ENCODE data around the gene SMC6. TPM values are rescaled to one million over a fixed set of nuclear protein-coding genes. Genes with fewer than 3 reads are reported as not detected.

The SMC6 gene
- total RNA-seq, 2 experiments from 2014 or later: 19.7 to 19.9 TPM

DNA sequence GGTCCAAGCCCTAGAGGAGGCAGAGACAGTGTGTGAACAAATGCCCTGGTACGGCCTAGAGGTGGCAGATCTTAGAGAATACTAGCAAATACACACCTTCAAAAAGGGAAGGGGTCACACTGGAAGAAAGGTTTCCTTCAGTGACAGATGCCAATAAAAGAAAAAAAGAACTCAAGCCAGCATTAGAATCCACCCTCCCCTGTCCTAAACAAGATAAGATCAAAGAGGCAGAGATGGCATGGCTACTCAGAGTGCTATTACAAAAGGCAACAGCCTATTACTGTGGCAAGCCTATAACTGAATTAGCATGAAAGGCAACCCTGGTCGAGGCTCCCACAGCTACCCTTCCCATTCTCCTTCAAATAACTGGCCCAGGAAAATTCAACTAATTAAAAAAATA lies 69.6 kb downstream of the SMC6 start:
- Mint-ChIP-seq H3K36me3 (ENCODE audit: low read depth) (peaks cover 48% of the 10 kb centered on the region), H3K9me3 (no peaks in the 10 kb centered on the region), H3K27me3 (no peaks in the 10 kb centered on the region), H3K27ac (no peak overlapping the region), H3K4me3 (no peak overlapping the region), H3K4me1 (ENCODE audit: low read depth) (no peaks in the 10 kb centered on the region)
- CTCF ChIA-PET: no interaction called here
- ATAC-seq (no peak), DNase-seq (no peak)
- POLR2A ChIA-PET: no interaction called here
- intact Hi-C loops (cut with micrococcal nuclease): no loop called here
- TF ChIP-seq, protein P1, sequence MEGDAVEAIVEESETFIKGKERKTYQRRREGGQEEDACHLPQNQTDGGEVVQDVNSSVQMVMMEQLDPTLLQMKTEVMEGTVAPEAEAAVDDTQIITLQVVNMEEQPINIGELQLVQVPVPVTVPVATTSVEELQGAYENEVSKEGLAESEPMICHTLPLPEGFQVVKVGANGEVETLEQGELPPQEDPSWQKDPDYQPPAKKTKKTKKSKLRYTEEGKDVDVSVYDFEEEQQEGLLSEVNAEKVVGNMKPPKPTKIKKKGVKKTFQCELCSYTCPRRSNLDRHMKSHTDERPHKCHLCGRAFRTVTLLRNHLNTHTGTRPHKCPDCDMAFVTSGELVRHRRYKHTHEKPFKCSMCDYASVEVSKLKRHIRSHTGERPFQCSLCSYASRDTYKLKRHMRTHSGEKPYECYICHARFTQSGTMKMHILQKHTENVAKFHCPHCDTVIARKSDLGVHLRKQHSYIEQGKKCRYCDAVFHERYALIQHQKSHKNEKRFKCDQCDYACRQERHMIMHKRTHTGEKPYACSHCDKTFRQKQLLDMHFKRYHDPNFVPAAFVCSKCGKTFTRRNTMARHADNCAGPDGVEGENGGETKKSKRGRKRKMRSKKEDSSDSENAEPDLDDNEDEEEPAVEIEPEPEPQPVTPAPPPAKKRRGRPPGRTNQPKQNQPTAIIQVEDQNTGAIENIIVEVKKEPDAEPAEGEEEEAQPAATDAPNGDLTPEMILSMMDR (IDR thresholded peaks at IDR 0.05): no peak

DNA sequence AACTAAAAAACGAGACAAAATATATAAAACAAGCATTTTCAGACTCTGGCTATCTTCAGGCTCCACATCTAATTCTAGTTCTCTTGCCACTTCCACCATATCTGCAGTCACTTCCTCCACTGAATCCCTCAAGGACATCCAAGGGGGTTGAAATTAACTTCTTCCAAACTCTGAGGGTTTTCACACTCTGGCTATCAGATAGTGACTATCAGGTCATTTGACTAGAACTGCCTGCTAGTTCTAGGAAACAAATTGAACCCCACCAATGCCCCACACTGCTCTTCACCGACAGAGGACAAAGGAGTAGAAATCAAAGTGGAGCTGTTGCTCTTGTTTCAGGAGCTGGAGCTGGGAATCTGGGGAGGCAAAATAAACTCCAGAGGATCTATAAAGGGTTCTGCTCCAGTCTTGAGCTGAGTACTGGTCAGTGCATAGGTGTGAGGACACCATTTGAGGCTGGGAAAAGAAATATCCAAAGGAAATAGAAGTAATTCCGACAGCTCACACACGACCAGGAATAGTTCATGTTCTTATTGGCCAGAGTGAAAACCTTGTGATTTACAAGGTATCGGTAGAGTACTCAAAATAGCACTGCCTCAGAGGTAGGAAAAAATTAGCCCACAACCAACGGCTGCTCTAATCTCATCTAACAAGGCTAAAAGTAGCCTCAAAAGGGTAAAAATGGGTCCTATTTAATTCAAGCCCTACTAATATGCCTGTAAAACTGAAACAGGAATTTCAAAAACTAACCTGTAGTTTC lies 71.3 kb downstream of the SMC6 start:
- POLR2A ChIA-PET: no interaction called here
- H3K4me3 Mint-ChIP-seq: no peak overlapping the region

DNA sequence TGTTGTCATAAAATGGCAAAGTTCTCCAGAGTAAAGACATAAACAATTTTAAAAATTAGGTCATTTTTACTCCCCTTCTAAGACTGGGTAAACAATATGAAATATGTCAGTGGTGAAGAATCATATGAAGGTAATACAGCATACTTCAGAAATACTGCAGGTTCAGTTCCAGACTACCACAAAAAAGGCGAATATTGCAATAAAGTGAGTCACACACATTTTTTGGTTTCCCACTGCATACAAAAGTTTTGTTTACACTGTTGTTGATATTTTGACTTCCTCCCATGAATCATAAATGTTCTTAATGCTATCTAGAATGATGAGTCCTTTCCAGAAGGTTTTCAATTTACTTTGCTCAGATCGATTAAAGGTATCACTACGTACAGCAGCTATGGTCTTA lies 73.5 kb downstream of the SMC6 start:
- DNase-seq (no peak), ATAC-seq (no peak)
- Mint-ChIP-seq H3K9me3 (no peaks in the 10 kb centered on the region), H3K4me3 (no peak overlapping the region), H3K27ac (no peak overlapping the region), H3K27me3 (no peaks in the 10 kb centered on the region), H3K4me1 (ENCODE audit: low read depth) (no peaks in the 10 kb centered on the region), H3K36me3 (ENCODE audit: low read depth) (peaks cover 43% of the 10 kb centered on the region)
- TF ChIP-seq, protein P1 (IDR thresholded peaks at IDR 0.05): no peak
- CTCF ChIA-PET: interaction anchor here (2.5 kb wide), 1 partner anchor 9 kb away, joined by 17 read pairs; no protein-coding TSS in a partner anchor
- intact Hi-C loops (cut with micrococcal nuclease): no loop called here
- POLR2A ChIA-PET: no interaction called here

More for the DNA sequence above, 71.3 kb downstream of the SMC6 start:
- Mint-ChIP-seq H3K9me3 (no peaks in the 10 kb centered on the region), H3K36me3 (ENCODE audit: low read depth) (peaks cover 46% of the 10 kb centered on the region), H3K4me1 (ENCODE audit: low read depth) (no peaks in the 10 kb centered on the region), H3K27me3 (no peaks in the 10 kb centered on the region), H3K27ac (no peak overlapping the region)
- CTCF ChIA-PET: interaction anchor here (0.9 to 1.4 kb wide), 3 partner anchors 9 to 36 kb away, joined by 3 to 7 read pairs (median 3); no protein-coding TSS in a partner anchor
- no peak for ATAC-seq
- DNase-seq: no peak
- intact Hi-C loops (cut with micrococcal nuclease): no loop called here
- TF ChIP-seq, protein P1 (IDR thresholded peaks at IDR 0.05): no peak

DNA sequence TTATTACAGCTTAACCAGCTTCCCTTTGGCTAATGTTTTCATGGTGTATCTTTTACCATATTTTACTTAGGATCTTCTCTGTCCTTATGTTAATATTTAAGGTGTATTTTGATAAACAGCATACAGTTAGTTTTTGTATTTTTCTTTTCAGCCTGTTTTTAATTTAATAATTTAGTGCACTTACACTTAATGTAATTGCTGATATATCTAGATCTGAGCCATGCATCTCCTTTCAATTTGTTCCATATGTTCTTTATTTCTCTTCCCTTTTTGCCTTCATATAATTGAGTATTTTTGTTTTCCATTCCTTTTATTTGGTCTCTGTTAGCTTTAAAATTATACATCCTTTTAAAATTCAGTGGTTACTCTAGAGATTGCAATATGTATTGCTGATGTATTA lies 78.8 kb downstream of the SMC6 start:
- ATAC-seq (no peak), DNase-seq (no peak)
- CTCF ChIA-PET: interaction anchor here (14.1 kb wide), 1 partner anchor 31 kb away, joined by 136 read pairs; no protein-coding TSS in a partner anchor
- H3K4me1 Mint-ChIP-seq (ENCODE audit: low read depth): no peaks in the 10 kb centered on the region
- H3K27me3 Mint-ChIP-seq: no peaks in the 10 kb centered on the region
- POLR2A ChIA-PET: no interaction called here
- H3K27ac Mint-ChIP-seq: no peak overlapping the region
- peaks cover 21% of the 10 kb centered on the region for H3K36me3 Mint-ChIP-seq (ENCODE audit: low read depth)
- no peaks in the 10 kb centered on the region for H3K9me3 Mint-ChIP-seq
- intact Hi-C loops (cut with micrococcal nuclease): no loop called here
- H3K4me3 Mint-ChIP-seq: no peak overlapping the region
- TF ChIP-seq, protein P1 (IDR thresholded peaks at IDR 0.05): no peak

DNA sequence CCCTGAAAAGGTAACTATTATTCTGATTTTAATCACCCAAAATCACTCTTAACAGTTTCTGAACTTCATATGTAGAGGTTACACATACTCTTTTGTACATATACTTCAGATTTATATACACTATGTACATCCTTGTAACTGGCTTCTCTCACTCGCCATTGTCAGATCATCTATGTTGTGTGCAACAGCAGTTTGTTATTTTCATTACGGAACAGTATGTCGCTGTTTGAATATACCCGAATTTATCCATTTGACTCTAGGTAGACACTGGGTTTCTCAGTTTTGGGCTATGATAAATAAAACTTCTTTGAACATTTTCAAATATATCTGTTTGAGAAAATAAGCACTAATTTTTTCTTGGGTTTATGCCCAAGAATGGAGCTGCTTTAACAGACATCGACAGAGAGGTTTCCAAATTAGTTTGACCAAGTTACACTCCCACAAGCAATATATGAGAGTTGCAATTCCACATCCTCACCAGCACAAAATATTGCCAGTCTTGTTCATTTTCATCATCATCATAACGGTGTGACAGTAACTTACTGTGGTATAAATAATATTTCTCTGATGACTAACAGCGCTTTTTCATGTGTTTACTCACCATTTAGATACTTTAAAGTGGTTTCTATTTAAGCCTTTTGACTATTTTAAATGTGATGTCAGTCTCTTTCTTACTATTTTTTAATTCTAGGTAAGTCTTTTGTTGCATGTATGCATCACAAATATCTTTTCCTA lies 80.9 kb downstream of the SMC6 start:
- DNase-seq: no peak
- H3K27me3 Mint-ChIP-seq: no peaks in the 10 kb centered on the region
- H3K9me3 Mint-ChIP-seq: no peaks in the 10 kb centered on the region
- ChIA-PET POLR2A (interaction anchor here (1.5 kb wide), 1 partner anchor 27 kb away, joined by 4 read pairs; no protein-coding TSS in a partner anchor), CTCF (interaction anchor here (1.3 to 14.1 kb wide), 4 partner anchors 10 to 47 kb away, joined by 3 to 136 read pairs (median 22); no protein-coding TSS in a partner anchor)
- H3K36me3 Mint-ChIP-seq (ENCODE audit: low read depth): peaks cover 25% of the 10 kb centered on the region
- ATAC-seq: peak; percentile 79
- H3K4me1 Mint-ChIP-seq (ENCODE audit: low read depth): no peaks in the 10 kb centered on the region
- intact Hi-C loops (cut with micrococcal nuclease): no loop called here
- H3K4me3 Mint-ChIP-seq: no peak overlapping the region
- no peak overlapping the region for H3K27ac Mint-ChIP-seq
- TF ChIP-seq, protein P1 (IDR thresholded peaks at IDR 0.05): no peak

All from activated CD8-positive, alpha-beta T cell treated with anti-CD3 and anti-CD28 coated beads for 36 hours (primary cell).